Parathyroid adenoma (tissue), 2 donors: ENCODE results near the gene DPM2.
A peak's percentile ranks its signal among the peaks of the same experiment; 100 is the strongest.

Source experiments
- H2AFZ ChIP-seq: fragments of 300-600 bp; sonication (generic); one replicate; pipeline ENCODE4 v1.7.0; 2017; ENCODE audit warnings: antibody characterized with exemption, mild to moderate bottlenecking
- H3K27ac ChIP-seq: fragments of 300-600 bp; sonication (generic); one replicate; pipeline ENCODE4 v1.7.0; 2017
- H3K27me3 ChIP-seq: fragments of 300-600 bp; sonication (generic); one replicate; pipeline ENCODE4 v1.7.0; 2017; ENCODE audit warnings: low read length; ENCODE audit not compliant: control insufficient read depth, insufficient read depth
- H3K36me3 ChIP-seq: fragments of 300-600 bp; sonication (generic); one replicate; pipeline ENCODE4 v1.7.0; 2017; ENCODE audit warnings: low read length; ENCODE audit not compliant: control insufficient read depth, insufficient read depth
- H3K4me1 ChIP-seq: fragments of 300-600 bp; sonication (generic); one replicate; pipeline ENCODE4 v1.7.0; 2017; ENCODE audit warnings: control low read depth
- H3K4me2 ChIP-seq: fragments of 300-600 bp; sonication (generic); one replicate; pipeline ENCODE4 v1.7.0; 2017; ENCODE audit warnings: low read length
- H3K4me3 ChIP-seq: fragments of 300-600 bp; sonication (generic); one replicate; pipeline ENCODE4 v1.7.0; 2017; ENCODE audit warnings: low read depth, low read length
- H3K79me2 ChIP-seq: fragments of 300-600 bp; sonication (generic); one replicate; pipeline ENCODE4 v1.7.0; 2017; ENCODE audit warnings: control low read depth
- H3K9ac ChIP-seq: fragments of 300-600 bp; sonication (generic); one replicate; pipeline ENCODE4 v1.7.0; 2017; ENCODE audit warnings: mild to moderate bottlenecking
- H3K9me3 ChIP-seq: fragments of 300-600 bp; sonication (generic); one replicate; pipeline ENCODE4 v1.7.0; 2017; ENCODE audit warnings: low read length; ENCODE audit not compliant: control insufficient read depth
- TF ChIP-seq, protein P1 (sequence below): fragments of 300-600 bp; sonication (generic); IDR thresholded peaks from one replicate; pipeline ENCODE4 v1.7.0; 2017; ENCODE audit warnings: antibody characterized with exemption, mild to moderate bottlenecking
- donor health status: primary hyperparathyroidism.

DPM2 gene

GRCh38 chr9:127965953-127966352 lies 28.3 kb upstream of the DPM2 start:
- Histone ChIP-seq H3K9ac (no peak overlapping the region), H3K4me3 (no peak overlapping the region), H3K4me2 (peak overlapping the region; percentile 28), H3K9me3 (no peaks in the 10 kb centered on the region), H3K27ac (peak overlapping the region; percentile 77), H2AFZ (no peak overlapping the region), H3K4me1 (peaks cover 25% of the 10 kb centered on the region), H3K36me3 (no peaks in the 10 kb centered on the region), H3K79me2 (peaks cover 12% of the 10 kb centered on the region), H3K27me3 (no peaks in the 10 kb centered on the region)
- TF ChIP-seq, protein P1, sequence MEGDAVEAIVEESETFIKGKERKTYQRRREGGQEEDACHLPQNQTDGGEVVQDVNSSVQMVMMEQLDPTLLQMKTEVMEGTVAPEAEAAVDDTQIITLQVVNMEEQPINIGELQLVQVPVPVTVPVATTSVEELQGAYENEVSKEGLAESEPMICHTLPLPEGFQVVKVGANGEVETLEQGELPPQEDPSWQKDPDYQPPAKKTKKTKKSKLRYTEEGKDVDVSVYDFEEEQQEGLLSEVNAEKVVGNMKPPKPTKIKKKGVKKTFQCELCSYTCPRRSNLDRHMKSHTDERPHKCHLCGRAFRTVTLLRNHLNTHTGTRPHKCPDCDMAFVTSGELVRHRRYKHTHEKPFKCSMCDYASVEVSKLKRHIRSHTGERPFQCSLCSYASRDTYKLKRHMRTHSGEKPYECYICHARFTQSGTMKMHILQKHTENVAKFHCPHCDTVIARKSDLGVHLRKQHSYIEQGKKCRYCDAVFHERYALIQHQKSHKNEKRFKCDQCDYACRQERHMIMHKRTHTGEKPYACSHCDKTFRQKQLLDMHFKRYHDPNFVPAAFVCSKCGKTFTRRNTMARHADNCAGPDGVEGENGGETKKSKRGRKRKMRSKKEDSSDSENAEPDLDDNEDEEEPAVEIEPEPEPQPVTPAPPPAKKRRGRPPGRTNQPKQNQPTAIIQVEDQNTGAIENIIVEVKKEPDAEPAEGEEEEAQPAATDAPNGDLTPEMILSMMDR, result no peak

DNA sequence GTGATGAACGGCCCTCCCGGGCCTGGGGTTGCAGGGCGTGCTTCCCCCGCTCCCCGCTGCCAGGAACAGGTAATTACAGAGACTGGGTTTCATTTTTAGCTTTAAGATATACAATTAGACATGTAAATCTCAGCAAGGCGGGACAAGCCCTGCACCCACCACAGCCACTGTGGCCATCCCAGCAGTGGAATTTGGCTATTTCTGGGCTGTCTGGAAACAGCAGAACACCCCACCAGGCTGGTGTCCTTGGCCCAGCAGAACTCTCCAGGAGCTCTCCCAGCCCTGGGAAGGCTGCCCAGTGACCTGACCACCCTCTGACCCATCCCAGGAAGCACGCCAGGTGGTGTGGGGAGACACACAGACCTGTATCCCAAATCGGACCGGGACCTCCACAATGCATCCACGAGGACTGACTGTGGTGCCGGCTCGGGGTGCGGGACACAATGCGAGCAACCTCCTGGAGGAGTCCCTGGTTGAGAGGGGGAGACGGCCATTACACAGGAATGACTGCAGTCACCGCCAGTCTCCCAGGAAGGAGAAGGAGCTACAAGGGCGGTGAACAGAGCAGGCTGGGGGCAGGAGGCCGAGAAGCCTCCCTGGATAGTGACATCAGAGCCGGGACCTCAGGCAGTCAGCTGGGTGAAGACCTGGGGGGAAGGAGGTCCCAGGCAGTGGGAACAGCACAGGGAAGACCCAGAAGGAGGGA lies 25.9 kb upstream of the DPM2 start:
- TF ChIP-seq, protein P1, result no peak
- Histone ChIP-seq H3K9me3 (no peaks in the 10 kb centered on the region), H3K4me2 (no peak overlapping the region)

DNA sequence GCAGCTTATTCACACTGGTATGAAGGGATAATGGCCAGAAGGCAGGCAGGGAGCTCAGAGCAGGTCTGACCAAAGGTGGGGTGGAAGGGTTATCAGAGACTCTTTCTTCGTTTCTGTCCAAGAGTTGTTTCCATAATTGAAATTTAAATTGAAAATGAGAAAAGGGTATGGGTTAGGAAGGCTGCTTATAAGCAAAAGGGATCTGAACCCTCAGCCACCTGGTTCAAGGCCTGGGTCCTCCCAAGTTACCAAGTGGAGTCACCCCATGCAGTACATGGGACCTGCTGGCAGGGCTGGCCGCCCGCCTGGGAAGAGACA lies 25.3 kb upstream of the DPM2 start:
- Histone ChIP-seq H3K79me2 (peaks cover 6% of the 10 kb centered on the region), H2AFZ (no peak overlapping the region), H3K4me1 (peaks cover 15% of the 10 kb centered on the region), H3K27ac (no peak overlapping the region), H3K9me3 (no peaks in the 10 kb centered on the region), H3K4me2 (no peak overlapping the region), H3K9ac (no peak overlapping the region), H3K27me3 (no peaks in the 10 kb centered on the region), H3K36me3 (no peaks in the 10 kb centered on the region), H3K4me3 (no peak overlapping the region)
- TF ChIP-seq, protein P1, result no peak

More for the DNA sequence above, 25.9 kb upstream of the DPM2 start:
- Histone ChIP-seq H3K79me2 (peaks cover 9% of the 10 kb centered on the region), H3K27me3 (no peaks in the 10 kb centered on the region), H2AFZ (no peak overlapping the region), H3K9ac (no peak overlapping the region), H3K4me1 (peaks cover 15% of the 10 kb centered on the region), H3K36me3 (no peaks in the 10 kb centered on the region), H3K27ac (no peak overlapping the region), H3K4me3 (no peak overlapping the region)

DNA sequence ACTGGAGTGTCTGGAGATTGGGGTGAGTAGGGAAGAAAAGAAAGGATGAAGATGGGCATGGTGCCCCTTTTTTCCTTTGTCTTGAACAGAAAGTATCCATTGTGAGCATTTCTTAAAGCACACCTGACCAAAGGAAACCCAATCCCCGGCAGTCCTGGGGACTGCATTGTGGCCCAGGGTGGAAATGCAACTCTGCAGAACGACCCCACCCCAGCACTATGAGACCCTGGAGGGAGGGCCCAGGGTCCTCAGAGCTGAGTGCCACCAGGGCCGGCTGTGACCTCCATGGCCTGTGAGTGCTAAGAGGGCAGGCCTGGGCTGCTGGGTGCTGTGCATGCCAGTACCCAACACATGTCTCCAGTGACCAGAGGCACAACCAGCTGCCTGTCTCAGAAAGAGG lies 24.6 kb upstream of the DPM2 start:
- Histone ChIP-seq H3K27ac (no peak overlapping the region), H3K27me3 (no peaks in the 10 kb centered on the region), H3K4me2 (no peak overlapping the region), H3K79me2 (peaks cover 6% of the 10 kb centered on the region), H3K36me3 (no peaks in the 10 kb centered on the region), H3K9ac (no peak overlapping the region), H3K9me3 (no peaks in the 10 kb centered on the region), H2AFZ (no peak overlapping the region), H3K4me3 (no peak overlapping the region), H3K4me1 (peaks cover 15% of the 10 kb centered on the region)
- TF ChIP-seq, protein P1, result no peak

- Histone ChIP-seq H3K4me1 (peaks cover 15% of the 10 kb centered on the region), H3K4me3 (no peak overlapping the region), H3K79me2 (peaks cover 9% of the 10 kb centered on the region), H3K27me3 (no peaks in the 10 kb centered on the region), H3K27ac (no peak overlapping the region), H3K9ac (no peak overlapping the region), H3K36me3 (no peaks in the 10 kb centered on the region), H2AFZ (no peak overlapping the region), H3K9me3 (no peaks in the 10 kb centered on the region), H3K4me2 (no peak overlapping the region)
- TF ChIP-seq, protein P1, result no peak
Measured at GRCh38 chr9:127961613-127962155, 24.0 kb upstream of the DPM2 start.
